A673 (cell line): Measurements from ENCODE around the gene LRBA. TPM values are rescaled to one million over a fixed set of nuclear protein-coding genes. Genes with fewer than 3 reads are reported as not detected.

Experiments
- BruUV-seq: library from RNA; stranded (reverse); fragments of 400-500 nt; replicated peaks from 2 replicates; lab custom pipeline; 2021; lab: Mats Ljungman, UMichigan
- CTCF ChIA-PET: fragments of 300-600 bp; sonication (Branson Sonifier 250); formaldehyde crosslinking; loops from one replicate; lab custom pipeline; 2022; ENCODE audit warnings: antibody characterized with exemption; lab: Charles Lee
- POLR2A ChIA-PET: fragments of 300-600 bp; sonication (Branson Sonifier 250); formaldehyde crosslinking; loops from one replicate; lab custom pipeline; 2022; ENCODE audit warnings: antibody characterized with exemption; ENCODE audit not compliant: low non-redundant PET; lab: Charles Lee
- DNase-seq: peaks from one replicate; pipeline ENCODE4 v3.0.0-alpha.2; 2015; ENCODE audit warnings: low spot score
- H3K27ac ChIP-seq: fragments of 200-600 bp; sonication (generic); 2 replicates; pipeline ENCODE4 v1.5.1; 2016; ENCODE audit warnings: mixed run types, low read depth, mild to moderate bottlenecking, mixed read lengths, antibody characterized with exemption, low read length; ENCODE audit not compliant: poor library complexity, severe bottlenecking
- H3K27me3 ChIP-seq: fragments of 200-600 bp; sonication (generic); replicated peaks from 2 replicates; pipeline ENCODE4 v1.6.1; 2017; ENCODE audit warnings: mixed run types, low read depth, mild to moderate bottlenecking, mixed read lengths, antibody characterized with exemption, low read length; ENCODE audit not compliant: insufficient read depth, poor library complexity
- H3K36me3 ChIP-seq: fragments of 200-600 bp; sonication (generic); 2 replicates; pipeline ENCODE4 v1.6.1; 2016; ENCODE audit warnings: mixed run types, mild to moderate bottlenecking, mixed read lengths, antibody characterized with exemption, low read length; ENCODE audit not compliant: insufficient read depth, poor library complexity, severe bottlenecking
- H3K4me1 ChIP-seq: fragments of 200-600 bp; sonication (generic); 2 replicates; pipeline ENCODE4 v1.6.1; 2017; ENCODE audit warnings: mixed run types, mild to moderate bottlenecking, mixed read lengths, antibody characterized with exemption, low read length; ENCODE audit not compliant: insufficient read depth, poor library complexity, severe bottlenecking
- H3K4me3 ChIP-seq: fragments of 200-600 bp; sonication (generic); 2 replicates; pipeline ENCODE4 v1.5.1; 2016; ENCODE audit warnings: low read depth, mixed run types, mild to moderate bottlenecking, mixed read lengths, low read length; ENCODE audit not compliant: poor library complexity, severe bottlenecking
- H3K9me3 ChIP-seq: fragments of 200-600 bp; sonication (generic); 2 replicates; pipeline ENCODE4 v1.6.1; 2016; ENCODE audit warnings: mixed run types, low read depth, mild to moderate bottlenecking, mixed read lengths, antibody characterized with exemption, low read length; ENCODE audit not compliant: poor library complexity, severe bottlenecking
- CTCF ChIP-seq: fragments of 300-800, 200-600 bp; sonication (generic); conservative IDR thresholded peaks from 2 replicates; pipeline ENCODE4 v1.5.1; 2017; ENCODE audit warnings: low read depth, mild to moderate bottlenecking, antibody characterized with exemption, low read length, moderate library complexity, mixed read lengths
- EZH2 ChIP-seq: fragments of 200-600 bp; sonication (generic); IDR thresholded peaks from 2 replicates; pipeline ENCODE4 v1.6.1; 2017; ENCODE audit warnings: borderline replicate concordance, low read depth, mild to moderate bottlenecking, mixed read lengths, antibody characterized with exemption, low read length; ENCODE audit not compliant: poor library complexity, severe bottlenecking
- intact Hi-C: fragments of 100-400 bp; cut with micrococcal nuclease; formaldehyde crosslinking; loops from one replicate; pipeline ENCODE4 v1.10.0; 2022; ENCODE audit not compliant: unreplicated experiment
- total RNA-seq: library from RNA; stranded (reverse); gene quantifications from 2 replicates; pipeline ENCODE4 v1.2.3, GENCODE V29; 2021

Gene LRBA
- total RNA-seq, 1 experiment from 2014 or later: 35.7 TPM

- H3K27ac ChIP-seq: no peak overlapping the region
- TF ChIP-seq CTCF: no peak
- TF ChIP-seq EZH2: no peak
- H3K4me3 ChIP-seq: no peak overlapping the region
- H3K36me3 ChIP-seq: no peaks in the 10 kb centered on the region
- BruUV-seq: no TSS peak
- intact Hi-C loops: no loop called here
- no peaks in the 10 kb centered on the region for H3K4me1 ChIP-seq
- H3K9me3 ChIP-seq: no peaks in the 10 kb centered on the region
- H3K27me3 ChIP-seq: no peaks in the 10 kb centered on the region
- POLR2A ChIA-PET: no interaction called here
- DNase-seq: no peak
- CTCF ChIA-PET: no interaction called here
These were observed 301.8 kb downstream of the LRBA start for GRCh38 chr4:150713251-150713650.

GRCh38 chr4:150710770-150711375, 304.2 kb downstream of the LRBA start:
- TF ChIP-seq EZH2 (no peak), CTCF (no peak)
- Histone ChIP-seq H3K27ac (no peak overlapping the region), H3K27me3 (no peaks in the 10 kb centered on the region), H3K4me1 (no peaks in the 10 kb centered on the region), H3K9me3 (no peaks in the 10 kb centered on the region), H3K4me3 (no peak overlapping the region), H3K36me3 (no peaks in the 10 kb centered on the region)
- ChIA-PET POLR2A (no interaction called here), CTCF (no interaction called here)
- BruUV-seq: no TSS peak
- no peak for DNase-seq
- intact Hi-C loops: no loop called here

- intact Hi-C loops: no loop called here
- Histone ChIP-seq H3K27me3 (no peaks in the 10 kb centered on the region), H3K36me3 (no peaks in the 10 kb centered on the region), H3K4me1 (no peaks in the 10 kb centered on the region), H3K27ac (no peak overlapping the region), H3K4me3 (no peak overlapping the region), H3K9me3 (no peaks in the 10 kb centered on the region)
- TF ChIP-seq CTCF (no peak), EZH2 (no peak)
- no TSS peak for BruUV-seq
- ChIA-PET POLR2A (no interaction called here), CTCF (no interaction called here)
- DNase-seq: no peak
These were observed 307.1 kb downstream of the LRBA start for GRCh38 chr4:150708004-150708403.
